Amniotic stem cell (primary cell): ENCODE measurements around the gene PPP2R5C.

Source experiments
- DNase-seq: peaks from one replicate; lab custom pipeline; 2025; lab: John Stamatoyannopoulos, UW

PPP2R5C gene

DNA sequence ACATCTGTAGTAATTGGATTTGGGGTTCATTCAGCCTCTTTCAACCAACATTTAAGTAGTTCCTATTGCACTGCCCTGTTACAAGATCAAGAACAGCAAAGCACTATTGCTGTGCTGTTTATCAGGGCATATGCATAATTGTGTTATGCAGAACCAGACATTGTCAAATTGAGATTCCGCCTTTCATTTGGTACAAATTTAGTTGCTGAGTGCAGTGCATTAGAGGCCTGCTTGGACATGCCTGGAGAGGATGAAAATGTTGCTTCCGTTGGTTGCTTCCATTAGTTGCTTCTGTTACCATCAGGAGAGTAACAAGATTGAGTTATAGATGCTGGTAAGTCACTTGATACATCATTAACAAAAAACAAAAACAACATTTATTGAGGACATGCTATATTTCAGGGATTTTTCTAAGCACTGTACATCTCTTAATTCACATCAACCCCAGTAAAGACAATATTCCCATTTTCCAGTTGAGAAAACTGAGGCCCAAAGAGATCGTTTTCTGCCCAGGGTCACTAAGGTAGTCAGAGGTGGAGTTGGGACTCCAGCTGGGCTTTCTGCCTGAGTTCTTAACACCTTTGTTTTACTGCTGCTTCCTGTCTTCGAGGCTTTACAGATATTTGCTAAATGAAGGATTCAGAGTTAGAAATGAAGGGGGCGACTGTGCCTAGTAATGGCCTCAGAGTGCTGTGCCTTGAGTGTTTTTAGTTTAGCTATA lies 79.3 kb downstream of the PPP2R5C start:
- DNase-seq = no peak

DNA sequence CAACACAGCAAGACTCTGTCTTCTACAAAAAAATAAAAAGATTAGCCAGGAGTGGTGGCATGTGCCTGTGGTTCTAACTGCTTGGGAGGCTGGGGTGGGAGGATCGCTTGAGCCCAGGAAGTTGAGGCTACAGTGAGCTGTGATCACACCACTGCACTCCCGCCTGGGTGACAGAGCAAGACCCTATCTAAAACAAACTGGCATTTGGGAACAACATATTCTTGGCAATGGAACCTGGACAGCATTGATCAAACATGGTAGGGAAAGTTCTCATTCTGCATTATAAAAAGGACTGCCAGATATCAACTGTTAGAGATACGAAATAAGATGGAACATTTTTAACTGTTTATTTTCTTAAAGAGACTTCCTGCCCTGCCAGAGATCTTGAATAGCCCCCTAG lies 81.5 kb downstream of the PPP2R5C start:
- DNase-seq = no peak

DNA sequence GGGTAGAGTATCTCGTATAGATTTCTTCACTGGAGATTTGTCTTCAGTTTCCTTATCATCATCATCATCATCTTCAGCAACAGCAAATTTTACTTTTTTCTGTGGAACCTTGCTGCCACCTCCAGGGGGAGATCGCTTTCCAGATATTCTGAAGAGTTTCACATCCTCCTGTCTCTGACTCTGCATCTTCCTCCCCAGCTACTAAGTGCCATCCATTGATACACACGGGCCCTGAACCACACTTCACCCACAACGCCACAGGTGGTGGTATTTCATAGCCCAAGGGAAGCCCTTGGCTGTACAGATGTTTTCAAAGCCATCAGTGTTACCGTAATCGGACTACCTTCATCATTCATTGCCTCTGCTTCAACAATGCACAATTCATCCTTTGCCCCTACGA lies 82.2 kb downstream of the PPP2R5C start:
- DNase-seq = no peak

DNA sequence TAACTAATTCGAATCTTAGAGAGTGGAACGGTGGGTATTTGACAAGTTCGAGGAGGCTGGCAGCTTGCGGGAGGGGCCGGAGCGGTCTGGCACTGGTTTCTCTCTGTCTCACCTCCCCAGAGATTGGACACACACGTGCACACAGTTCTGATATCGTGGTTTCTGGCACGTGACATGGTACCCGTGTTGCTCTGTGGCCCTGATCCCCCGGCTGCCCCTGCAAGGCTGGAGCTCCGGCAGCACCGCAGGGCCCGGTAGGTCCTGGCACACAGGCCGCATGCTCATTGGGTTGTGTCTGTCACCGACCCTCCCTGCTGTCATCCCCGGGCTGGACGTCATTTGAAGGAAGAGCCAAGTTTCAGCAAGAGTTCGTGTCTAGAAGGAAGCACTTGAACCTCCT lies 82.7 kb downstream of the PPP2R5C start:
- no peak for DNase-seq

DNA sequence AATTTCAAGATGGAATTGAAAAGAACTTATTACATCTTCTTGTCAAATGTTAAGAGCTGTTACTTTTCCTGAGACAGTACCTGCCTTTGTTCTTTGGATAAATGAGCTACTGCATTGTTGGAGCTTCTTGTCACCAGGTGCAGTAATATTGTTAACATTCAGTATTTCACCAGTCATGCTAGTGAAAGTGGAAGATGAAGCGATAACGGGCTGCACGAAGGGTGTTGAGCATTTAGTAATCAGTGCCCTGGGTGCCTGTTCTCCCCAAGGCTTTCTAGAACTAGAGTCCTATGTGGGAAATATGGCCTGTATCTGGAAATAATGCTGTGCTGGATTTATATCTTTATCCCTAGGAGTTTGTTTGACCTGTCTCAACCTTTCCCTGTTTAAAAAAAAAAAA lies 83.2 kb downstream of the PPP2R5C start:
- DNase-seq = no peak

DNA sequence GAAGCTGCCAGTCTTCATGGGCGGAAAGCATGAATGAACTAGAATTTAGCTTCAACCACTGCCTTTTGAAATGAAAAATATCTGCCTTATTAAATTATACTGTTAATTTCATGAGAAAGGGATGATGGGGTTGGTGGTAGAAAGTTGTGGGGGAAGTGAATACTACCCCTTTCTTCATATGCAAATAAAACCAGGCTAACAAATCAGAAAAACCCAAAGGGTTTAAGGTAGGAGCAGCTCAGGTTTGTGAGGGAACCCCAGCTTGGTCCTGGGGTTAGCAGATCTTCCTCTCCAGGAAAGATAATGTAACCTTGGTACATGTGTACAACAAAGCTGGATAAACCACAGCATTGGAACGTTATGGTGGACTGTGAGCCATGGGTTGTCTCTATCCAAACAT lies 84.0 kb downstream of the PPP2R5C start:
- no peak for DNase-seq

DNA sequence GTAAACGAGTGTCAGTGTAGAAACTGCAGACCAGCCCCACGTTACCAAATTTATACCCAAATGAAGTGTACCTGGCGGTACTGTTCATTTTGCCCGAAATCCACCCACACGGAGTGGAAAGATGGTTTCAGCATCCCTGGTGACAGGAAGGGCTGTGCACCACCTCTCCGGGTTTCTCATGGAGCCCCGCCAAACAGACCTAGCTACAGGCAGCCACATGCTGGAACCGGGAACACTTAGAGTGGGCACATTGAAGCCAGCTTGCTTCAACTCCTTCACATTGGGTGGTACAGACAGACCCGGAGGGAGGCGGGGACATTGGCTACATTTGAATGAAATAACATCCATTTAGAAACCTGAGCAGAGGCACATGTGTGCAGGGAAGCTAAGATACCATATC lies 84.4 kb downstream of the PPP2R5C start:
- no peak for DNase-seq

DNA sequence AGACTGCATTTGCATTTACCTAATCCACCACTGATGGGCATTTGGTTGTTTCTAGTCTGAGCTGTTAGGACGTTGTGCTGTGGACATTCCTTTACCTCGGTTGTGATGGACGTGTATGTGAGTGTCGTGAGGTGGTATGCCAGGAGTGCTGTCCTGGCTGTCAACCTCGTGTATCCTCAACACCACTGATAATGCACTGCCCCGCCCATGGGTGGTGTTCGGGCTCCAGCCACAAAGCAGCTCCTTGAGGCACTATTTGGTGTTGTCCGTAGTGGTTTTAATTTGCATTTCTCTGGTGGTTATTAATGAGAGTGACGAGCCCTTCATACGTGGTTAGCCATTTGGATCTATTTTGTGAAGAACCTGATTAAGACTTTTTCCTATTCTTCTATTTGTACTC lies 87.6 kb downstream of the PPP2R5C start:
- DNase-seq = no peak

DNA sequence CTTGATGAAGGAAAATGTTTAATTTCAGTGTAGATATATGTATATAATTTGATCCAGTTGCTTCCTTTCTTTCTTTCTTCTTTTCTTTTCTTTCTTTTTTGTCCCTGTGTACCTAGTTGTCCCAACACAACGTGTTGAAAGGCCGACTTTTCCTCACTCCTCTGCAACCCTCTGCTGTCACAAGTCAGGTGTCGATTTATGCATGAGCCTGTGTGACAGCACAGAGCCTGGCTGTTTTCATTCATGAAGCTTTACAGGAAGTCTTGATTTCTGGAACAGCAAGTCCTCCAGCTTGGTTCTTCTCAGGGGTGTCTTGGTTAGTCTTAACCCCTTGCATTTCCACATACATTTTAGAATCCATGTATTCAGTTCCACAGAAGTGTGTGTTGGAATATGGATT lies 88.1 kb downstream of the PPP2R5C start:
- no peak for DNase-seq

DNA sequence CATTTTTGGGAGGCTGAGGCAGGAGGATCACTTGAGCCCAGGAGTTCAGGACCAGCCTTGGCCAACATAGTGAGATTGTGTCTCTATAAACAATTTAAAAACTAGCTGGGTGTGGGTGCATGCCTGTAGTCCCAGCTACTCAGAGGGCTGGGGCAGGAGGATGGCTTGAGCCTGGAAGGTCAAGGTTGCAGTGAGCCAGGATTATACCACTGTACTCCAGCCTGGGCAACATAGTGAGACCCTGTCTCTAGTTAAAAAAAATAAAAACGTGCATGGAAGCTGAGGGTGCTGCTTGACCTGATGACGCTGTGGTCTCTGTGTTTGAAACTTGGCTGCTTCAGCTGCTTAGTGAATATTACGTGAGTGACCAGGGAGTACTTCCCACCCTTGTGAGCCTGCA lies 89.7 kb downstream of the PPP2R5C start:
- DNase-seq = no peak

DNA sequence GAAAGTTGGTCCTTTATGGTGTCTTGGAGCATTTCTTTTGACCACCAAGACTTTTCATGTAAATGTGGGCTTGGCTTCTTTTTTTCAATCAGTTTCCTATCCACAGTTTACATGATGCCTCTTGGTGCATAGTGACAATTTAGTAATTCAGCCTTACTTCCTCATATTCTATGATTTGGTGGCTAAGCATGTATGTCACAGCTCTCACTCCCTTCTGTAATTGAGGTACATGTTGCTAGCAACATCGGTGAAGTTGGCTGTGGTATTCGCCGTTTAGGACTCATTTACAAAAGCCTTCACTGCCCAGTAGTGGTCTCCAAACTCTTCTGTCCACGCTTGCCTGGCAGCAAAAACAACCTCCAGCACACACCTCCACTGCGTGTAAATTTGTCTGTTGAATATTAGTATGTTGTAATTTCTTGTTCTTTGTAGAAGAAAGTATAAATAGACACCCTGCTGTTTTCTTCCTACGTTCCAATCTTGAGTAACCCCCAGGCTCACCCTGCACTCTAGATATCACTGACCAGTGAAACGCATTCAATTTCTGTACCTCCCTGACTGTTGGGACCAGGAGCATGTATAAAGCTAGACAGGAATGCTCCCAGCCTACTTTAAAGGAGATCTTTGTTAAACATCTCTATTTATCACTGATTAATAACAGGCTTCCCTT lies 90.4 kb downstream of the PPP2R5C start:
- no peak for DNase-seq

DNA sequence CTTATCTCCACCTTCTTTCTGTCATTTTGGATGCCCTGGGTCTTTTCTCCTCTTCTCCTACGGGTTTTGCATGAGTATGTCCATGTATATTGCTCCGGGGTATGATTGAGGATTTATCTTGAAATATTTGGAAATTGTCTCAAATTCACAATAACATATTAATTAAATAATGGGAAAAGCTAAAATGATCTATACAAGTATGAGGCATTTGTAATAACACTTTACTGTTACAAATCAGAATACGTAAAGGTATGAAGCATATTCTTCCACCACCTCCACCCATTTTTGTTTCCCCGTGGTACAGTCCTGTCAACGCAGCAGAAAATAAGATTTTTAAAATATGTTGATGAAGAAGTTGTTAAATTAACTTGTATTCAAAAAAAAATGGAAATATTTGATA lies 91.3 kb downstream of the PPP2R5C start:
- no peak for DNase-seq

DNA sequence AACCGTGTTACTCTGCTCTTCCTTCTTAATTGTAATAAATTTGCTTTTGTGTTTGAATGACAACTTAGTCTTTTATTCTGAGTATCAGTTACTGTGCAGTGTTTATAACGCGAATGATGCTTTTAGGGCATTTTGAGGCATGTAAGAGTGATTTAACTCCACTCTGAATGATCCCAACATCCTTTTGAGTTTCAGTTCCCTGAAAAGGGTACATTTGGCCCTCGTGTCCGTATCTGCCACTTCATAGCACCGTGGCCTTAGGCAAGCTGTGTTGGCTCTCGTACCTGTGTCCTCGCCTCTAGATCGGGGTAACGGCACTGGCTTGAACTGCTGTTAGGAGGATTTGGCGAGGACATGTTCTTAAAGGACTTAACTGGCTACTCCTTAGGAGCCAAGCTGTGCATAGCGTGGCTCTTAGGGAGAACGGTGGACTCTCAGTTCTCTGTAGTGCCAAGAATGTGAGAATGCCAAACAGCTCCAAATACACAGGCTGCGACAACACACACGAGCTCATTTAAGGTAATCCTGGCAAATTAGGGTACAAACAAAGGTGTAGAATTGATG lies 92.0 kb downstream of the PPP2R5C start:
- no peak for DNase-seq

DNA sequence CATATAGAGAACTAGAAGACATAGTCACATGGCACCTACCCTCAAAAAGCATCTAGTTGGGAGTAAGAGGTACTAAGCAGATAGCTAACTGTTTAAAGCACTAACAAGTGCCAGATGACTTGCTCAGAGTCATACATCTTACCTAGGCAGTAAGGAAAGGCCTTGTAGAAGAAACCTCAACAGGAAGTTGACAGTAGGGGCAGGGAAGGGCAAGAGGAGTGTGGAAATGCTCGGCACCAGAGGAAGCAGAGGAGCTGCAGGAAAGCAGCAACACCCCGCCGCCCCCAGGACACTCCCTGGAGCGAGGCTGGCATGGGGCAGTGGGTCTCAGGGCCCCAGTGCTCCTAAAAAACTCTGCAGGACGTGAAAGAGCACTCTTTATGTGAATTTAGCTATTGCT lies 92.9 kb downstream of the PPP2R5C start:
- no peak for DNase-seq

DNA sequence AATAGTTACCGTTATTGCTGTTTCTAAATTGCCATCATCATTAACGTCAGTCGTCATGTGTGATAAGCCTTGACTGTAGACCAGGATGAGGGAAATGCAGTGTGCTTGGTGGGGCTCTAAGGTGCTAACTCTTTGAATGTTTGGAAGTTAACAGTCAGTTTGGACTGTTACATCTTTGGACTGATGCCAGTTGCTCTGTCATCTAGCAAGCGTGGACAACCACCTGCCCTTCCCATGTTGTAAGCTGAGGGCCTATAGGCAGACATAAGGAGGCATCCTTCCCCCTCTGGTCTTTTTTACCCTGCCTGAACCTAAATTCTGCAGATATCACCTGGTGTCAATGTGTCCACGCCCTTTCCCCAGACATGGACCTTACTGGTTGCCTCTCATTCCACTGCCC lies 94.4 kb downstream of the PPP2R5C start:
- no peak for DNase-seq

DNA sequence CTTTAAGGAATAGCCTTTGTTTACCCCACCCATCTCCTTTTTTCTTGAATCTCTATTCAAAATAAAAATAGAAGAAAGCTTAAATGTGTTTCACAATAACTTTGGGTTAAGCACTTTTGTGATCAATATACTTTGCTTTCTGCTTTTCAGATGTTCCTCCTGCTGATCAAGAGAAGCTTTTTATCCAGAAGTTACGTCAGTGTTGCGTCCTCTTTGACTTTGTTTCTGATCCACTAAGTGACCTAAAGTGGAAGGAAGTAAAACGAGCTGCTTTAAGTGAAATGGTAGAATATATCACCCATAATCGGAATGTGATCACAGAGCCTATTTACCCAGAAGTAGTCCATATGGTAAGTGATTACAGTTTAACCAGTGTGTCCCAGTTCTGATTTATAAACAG lies 95.0 kb downstream of the PPP2R5C start:
- no peak for DNase-seq

DNA sequence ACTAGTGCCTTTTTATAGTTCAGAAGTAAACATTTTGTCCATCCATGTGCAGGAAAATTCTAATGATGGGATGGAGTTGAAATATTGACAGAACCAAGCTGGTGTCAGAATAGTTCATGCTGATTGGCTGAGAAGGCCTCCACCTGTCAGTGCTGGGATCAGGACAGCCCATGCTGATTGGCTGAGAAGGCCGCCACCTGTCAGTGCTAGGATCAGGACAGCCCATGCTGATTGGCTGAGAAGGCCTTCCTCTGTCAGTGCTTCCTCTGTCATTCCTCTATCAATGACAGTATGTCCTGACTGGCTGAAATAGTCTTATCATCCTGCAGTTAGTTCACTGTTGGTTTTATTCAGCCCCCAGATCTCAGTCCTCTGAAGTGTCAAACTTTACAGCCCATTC lies 95.7 kb downstream of the PPP2R5C start:
- DNase-seq = no peak

DNA sequence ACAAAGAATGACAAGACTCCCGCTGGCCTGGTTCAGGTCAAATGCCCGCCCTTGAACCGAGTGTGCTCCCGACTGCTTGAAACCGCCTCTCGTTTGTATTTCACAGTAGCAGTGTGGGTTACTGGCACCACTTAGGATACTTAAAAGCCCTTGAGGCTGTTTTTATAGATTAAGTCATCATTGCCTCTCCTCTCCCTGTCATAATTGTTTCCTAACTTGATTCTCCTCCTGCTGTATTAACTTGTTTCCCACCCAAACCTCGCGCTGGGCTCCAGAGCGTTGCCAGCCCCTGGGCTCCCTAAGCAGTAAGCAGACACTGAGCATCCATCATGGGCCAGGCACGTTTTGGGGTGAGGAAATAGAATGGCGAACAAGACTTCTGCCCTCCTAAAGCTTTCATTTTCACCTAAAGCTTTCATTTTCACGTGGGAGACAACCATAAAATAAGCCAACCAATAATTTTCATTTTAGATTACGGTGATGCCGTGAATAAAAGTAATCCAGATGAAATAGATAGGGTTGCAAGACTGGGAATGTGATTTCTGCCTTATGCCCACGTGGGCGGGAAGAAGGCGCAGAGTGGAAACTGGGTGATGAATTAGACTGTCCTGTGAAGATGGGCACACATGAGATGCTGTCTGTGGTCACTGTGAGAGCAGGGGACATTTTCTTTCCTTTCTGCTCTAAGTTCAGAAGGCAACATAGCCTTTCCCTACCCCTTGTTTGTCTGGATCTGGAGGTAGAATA lies 97.5 kb downstream of the PPP2R5C start:
- DNase-seq = no peak

DNA sequence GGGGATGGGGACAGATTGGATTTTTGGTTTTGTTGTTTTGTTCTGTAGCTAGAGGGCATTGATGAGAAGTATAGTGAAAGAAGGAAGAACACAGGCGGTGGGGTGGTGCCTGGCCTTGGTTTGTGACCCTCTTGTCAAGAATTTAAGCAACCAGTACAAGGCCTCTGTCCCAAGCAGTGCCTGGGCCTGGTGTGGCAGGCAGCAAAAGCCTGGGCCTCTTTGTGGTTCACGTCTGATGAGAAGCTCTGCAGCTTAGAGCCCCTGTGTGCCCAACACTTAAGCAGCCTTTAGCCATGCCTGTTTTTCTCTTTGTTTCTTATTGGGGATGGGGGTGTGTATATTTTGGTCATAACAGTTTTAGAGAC lies 98.0 kb downstream of the PPP2R5C start:
- DNase-seq = no peak

DNA sequence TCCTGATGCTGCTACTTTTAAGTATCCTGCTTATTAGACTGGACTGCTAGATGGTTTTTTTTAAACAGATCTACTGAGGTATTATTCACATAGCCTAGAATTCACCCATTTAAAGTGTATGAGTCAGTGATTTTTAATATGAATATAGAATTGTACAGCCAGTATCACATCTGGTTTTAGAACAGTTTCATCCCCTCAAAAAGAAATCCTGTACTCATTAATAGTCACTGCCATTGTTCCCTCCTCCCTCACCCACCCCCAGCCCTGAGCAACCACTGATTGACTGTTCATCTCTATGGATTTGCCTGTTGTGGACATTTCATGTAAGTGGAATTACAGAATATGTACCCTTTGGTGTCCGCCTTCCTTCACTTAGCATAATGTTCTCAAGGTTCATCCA lies 98.4 kb downstream of the PPP2R5C start:
- no peak for DNase-seq

DNA sequence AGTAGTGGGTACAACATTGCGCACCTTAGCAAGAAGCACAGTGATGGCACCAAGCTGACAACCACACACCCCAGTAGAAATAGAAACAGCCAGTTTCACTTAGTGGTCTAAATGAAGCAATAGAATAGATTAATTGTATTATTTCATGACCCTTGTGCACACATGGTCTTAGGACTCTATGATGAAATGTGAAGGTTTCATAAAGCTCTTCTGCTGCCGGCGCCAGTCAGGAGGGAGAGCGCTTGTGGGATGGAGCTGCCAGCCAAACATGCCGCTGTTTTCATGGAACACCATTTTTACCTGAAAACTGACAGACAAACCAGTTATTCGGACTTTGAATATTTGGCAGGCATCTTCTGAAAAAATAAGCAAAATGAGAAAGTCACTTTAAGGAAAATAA lies 100.0 kb downstream of the PPP2R5C start:
- no peak for DNase-seq

DNA sequence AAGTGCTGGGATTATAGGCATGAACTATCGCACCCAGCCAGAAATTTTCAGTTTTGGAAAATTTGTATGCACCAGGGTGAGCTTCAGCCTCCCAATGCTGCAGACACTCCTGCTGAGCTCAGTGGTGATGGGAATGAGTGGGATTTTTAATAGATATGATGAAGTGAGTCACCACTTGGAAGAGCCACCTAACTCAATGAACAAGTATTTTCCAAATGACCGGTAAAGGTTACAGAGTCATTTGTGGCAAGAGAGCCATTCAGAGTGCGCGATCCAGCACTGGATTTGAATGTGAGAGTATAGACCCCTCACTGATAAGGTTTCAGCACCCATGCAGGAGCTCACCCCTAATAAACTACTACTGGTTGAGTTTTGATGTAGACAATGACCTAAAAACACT lies 100.7 kb downstream of the PPP2R5C start:
- no peak for DNase-seq

DNA sequence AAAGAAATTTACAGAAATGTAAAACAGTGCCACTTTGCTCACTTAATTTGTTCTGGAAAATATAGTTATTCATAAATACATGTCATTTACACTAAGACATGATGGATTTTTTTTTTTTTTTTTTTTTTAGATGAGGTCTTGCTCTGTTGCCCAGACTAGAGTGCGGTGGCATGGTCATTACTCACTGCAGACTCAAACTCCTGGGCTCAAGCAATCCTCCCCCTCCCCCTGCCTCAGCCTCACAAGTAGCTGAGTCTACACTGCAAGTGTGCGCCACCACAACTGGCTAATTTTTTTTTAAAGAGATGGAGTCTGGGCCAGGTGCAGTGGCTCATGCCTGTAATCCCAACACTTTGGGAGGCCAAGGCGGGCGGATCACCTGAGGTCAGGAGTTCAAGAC lies 101.2 kb downstream of the PPP2R5C start:
- DNase-seq = no peak
